GM12872 (cell line): ENCODE measurements around the gene PTPN12.

Source experiments
- CTCF ChIP-seq: IDR thresholded peaks from 3 replicates; pipeline ENCODE4 v1.5.1; 2011; ENCODE audit warnings: low read depth, mild to moderate bottlenecking, low read length, moderate library complexity; ENCODE audit not compliant: insufficient read depth

Gene PTPN12

GRCh38 chr7:77563275-77563674, 26.2 kb downstream of the PTPN12 start:
- no peak for TF ChIP-seq CTCF

GRCh38 chr7:77565917-77566316, 28.8 kb downstream of the PTPN12 start:
- no peak for TF ChIP-seq CTCF

- TF ChIP-seq CTCF = no peak
Observed at GRCh38 chr7:77566421-77566820, 29.3 kb downstream of the PTPN12 start.

- TF ChIP-seq CTCF = no peak
Observed at GRCh38 chr7:77569514-77570232, 32.6 kb downstream of the PTPN12 start.

GRCh38 chr7:77570330-77571011, 33.4 kb downstream of the PTPN12 start:
- TF ChIP-seq CTCF = no peak

- no peak for TF ChIP-seq CTCF
Observed at GRCh38 chr7:77571801-77572200, 34.7 kb downstream of the PTPN12 start.

GRCh38 chr7:77575187-77575586, 38.1 kb downstream of the PTPN12 start:
- TF ChIP-seq CTCF = no peak
